ENCODE measurements around the gene PAIP1.
A peak's percentile ranks its signal among the peaks of the same experiment; 100 is the strongest.
"Not testable (repeated sequence)": the region's sequence is repeated elsewhere in the genome, so short reads cannot be mapped to it uniquely, and the experiment has no call there.

The PAIP1 gene

DNA sequence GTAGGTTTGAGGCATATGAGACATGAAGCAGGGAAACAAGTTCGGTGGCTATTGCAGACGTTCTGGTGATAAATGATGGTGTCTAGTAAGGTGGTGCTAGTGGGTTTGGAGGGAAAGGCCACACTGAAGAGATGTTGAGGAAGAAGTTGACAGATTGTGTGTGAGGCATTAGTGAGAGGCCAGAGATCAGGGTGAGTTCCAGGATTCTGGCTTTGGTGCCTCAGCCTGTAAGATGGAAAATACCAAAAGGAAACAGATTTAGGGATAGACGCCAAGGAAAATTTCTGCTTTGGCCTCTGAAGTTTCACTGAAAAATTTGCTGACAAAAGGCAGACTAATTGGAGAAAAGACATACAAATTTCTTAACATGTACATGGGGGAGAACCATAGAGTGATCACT, 6.4 kb upstream of the PAIP1 start:
- Histone ChIP-seq H3K36me3 (ENCODE audit: insufficient read depth) (no peaks in the 10 kb centered on the region), H3K27me3 (ENCODE audit: insufficient read depth, low read depth) (no peaks in the 10 kb centered on the region), H3K27ac (no peak overlapping the region), H3K9ac (no peak overlapping the region), H4K20me1 (ENCODE audit: insufficient read depth) (no peaks in the 10 kb centered on the region), H3K4me3 (IDR thresholded peaks at IDR 0.05; ENCODE audit: insufficient read depth, low read depth, low read length) (no peak overlapping the region), H2AFZ (ENCODE audit: low read depth) (no peak overlapping the region), H3K4me2 (no peak overlapping the region), H3K4me1 (ENCODE audit: low read depth, poor library complexity, severe bottlenecking) (peaks cover 4% of the 10 kb centered on the region), H3K79me2 (ENCODE audit: insufficient read depth, low read depth) (no peaks in the 10 kb centered on the region; the same call in 1 of the 2 replicates)
- TF ChIP-seq CTCF (conservative IDR thresholded peaks at IDR 0.05; ENCODE audit: low read depth, low read length): no peak

GRCh38 chr5:43561356-43561755, 4.5 kb upstream of the PAIP1 start:
- Histone ChIP-seq H4K20me1 (ENCODE audit: insufficient read depth) (no peaks in the 10 kb centered on the region), H2AFZ (ENCODE audit: low read depth) (no peak overlapping the region), H3K27me3 (ENCODE audit: insufficient read depth, low read depth) (no peaks in the 10 kb centered on the region), H3K4me2 (no peak overlapping the region), H3K36me3 (ENCODE audit: insufficient read depth) (no peaks in the 10 kb centered on the region), H3K79me2 (ENCODE audit: insufficient read depth, low read depth) (no peaks in the 10 kb centered on the region; the same call in 1 of the 2 replicates), H3K27ac (no peak overlapping the region), H3K4me1 (ENCODE audit: low read depth, poor library complexity, severe bottlenecking) (peaks cover 12% of the 10 kb centered on the region), H3K9ac (no peak overlapping the region), H3K4me3 (IDR thresholded peaks at IDR 0.05; ENCODE audit: insufficient read depth, low read depth, low read length) (no peak overlapping the region)
- no peak for TF ChIP-seq CTCF (conservative IDR thresholded peaks at IDR 0.05; ENCODE audit: low read depth, low read length)

DNA sequence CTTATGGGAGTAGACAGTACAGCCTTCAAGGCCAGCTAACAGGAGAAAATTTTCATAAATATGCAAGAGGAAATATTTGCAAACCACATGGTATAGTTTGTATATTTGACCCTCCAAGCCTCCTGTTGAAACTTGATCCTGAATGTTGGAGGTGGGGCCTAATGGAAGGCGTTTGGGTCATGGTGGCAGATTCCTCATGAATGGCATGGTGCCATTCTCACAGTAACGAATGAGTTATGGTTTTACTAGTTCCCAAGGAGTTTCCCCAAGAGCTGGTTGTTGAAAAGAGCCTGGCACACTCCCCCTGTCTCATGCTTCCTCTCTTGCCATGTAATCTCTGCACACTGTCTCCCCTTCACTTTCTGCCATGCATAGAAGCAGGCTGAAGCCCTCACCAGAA, 3.3 kb upstream of the PAIP1 start:
- Histone ChIP-seq H2AFZ (ENCODE audit: low read depth) (no peak overlapping the region), H3K36me3 (ENCODE audit: insufficient read depth) (no peaks in the 10 kb centered on the region), H3K4me1 (ENCODE audit: low read depth, poor library complexity, severe bottlenecking) (peaks cover 17% of the 10 kb centered on the region), H4K20me1 (ENCODE audit: insufficient read depth) (no peaks in the 10 kb centered on the region), H3K27ac (no peak overlapping the region), H3K9ac (no peak overlapping the region), H3K4me3 (IDR thresholded peaks at IDR 0.05; ENCODE audit: insufficient read depth, low read depth, low read length) (no peak overlapping the region), H3K4me2 (no peak overlapping the region), H3K27me3 (ENCODE audit: insufficient read depth, low read depth) (no peaks in the 10 kb centered on the region), H3K79me2 (ENCODE audit: insufficient read depth, low read depth) (peaks cover 10% of the 10 kb centered on the region)
- no peak for TF ChIP-seq CTCF (conservative IDR thresholded peaks at IDR 0.05; ENCODE audit: low read depth, low read length)

DNA sequence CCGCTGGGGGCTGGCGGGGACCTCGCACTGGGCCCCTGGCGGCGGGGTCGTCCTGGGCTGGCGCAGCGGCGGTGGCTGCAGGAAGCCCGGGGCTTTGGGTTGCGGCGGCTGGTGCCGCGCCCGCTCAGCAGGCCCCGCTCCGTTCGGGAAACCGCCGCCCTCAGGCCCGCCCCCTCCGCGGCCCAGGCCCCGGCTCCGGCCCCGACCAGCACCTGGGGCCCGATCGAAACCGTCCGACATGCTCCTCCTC, 345 bp downstream of the PAIP1 start:
- H4K20me1 ChIP-seq (ENCODE audit: insufficient read depth); H3K4me3 ChIP-seq (IDR thresholded peaks at IDR 0.05; ENCODE audit: insufficient read depth, low read depth, low read length); H3K27me3 ChIP-seq (ENCODE audit: insufficient read depth, low read depth); H3K36me3 ChIP-seq (ENCODE audit: insufficient read depth): not testable (repeated sequence)
- Histone ChIP-seq H3K79me2 (ENCODE audit: insufficient read depth, low read depth) (peaks cover 33% of the 10 kb centered on the region), H3K4me1 (ENCODE audit: low read depth, poor library complexity, severe bottlenecking) (peaks cover 27% of the 10 kb centered on the region), H2AFZ (ENCODE audit: low read depth) (peak overlapping the region; percentile 77), H3K9ac (peak overlapping the region; percentile 91), H3K27ac (peak overlapping the region; percentile 83), H3K4me2 (peak overlapping the region; percentile 84; the same call in 1 of the 2 replicates)

- peak overlapping the region; percentile 91 for H3K9ac ChIP-seq
- peak overlapping the region; percentile 62 for H2AFZ ChIP-seq (ENCODE audit: low read depth)
- peaks cover 24% of the 10 kb centered on the region for H3K4me1 ChIP-seq (ENCODE audit: low read depth, poor library complexity, severe bottlenecking)
- no peak for TF ChIP-seq CTCF (conservative IDR thresholded peaks at IDR 0.05; ENCODE audit: low read depth, low read length)
- no peaks in the 10 kb centered on the region for H3K36me3 ChIP-seq (ENCODE audit: insufficient read depth)
- no peak overlapping the region for H3K4me3 ChIP-seq (IDR thresholded peaks at IDR 0.05; ENCODE audit: insufficient read depth, low read depth, low read length)
- H3K4me2 ChIP-seq: peak overlapping the region; percentile 84
- no peaks in the 10 kb centered on the region for H3K27me3 ChIP-seq (ENCODE audit: insufficient read depth, low read depth)
- H3K79me2 ChIP-seq (ENCODE audit: insufficient read depth, low read depth): peaks cover 37% of the 10 kb centered on the region
- H4K20me1 ChIP-seq (ENCODE audit: insufficient read depth): no peaks in the 10 kb centered on the region
- peak overlapping the region; percentile 83 for H3K27ac ChIP-seq
These were observed 826 bp downstream of the PAIP1 start for GRCh38 chr5:43555895-43556606.

All from KMS-11 (cell line).